DOHH2 (cell line): Measurements from ENCODE around the gene ALKBH7.

Source experiments
- CTCF ChIP-seq: fragments of 200-600 bp; sonication (generic); IDR thresholded peaks from one replicate; pipeline ENCODE4 v1.5.1; 2014; ENCODE audit warnings: antibody characterized with exemption, mild to moderate bottlenecking, low read depth, low read length; ENCODE audit not compliant: poor library complexity, severe bottlenecking
- EZH2phosphoT487 ChIP-seq: fragments of 200-600 bp; sonication (generic); IDR thresholded peaks from 2 replicates; pipeline ENCODE4 v1.6.1; 2017; ENCODE audit warnings: borderline replicate concordance, mild to moderate bottlenecking, antibody characterized with exemption, low read length, moderate library complexity, mixed read lengths

- no peak for TF ChIP-seq CTCF
- no peak for TF ChIP-seq EZH2phosphoT487
Observed at GRCh38 chr19:6357174-6357573, 15.4 kb upstream of the ALKBH7 start.
